Bronchial epithelial cell (primary cell): ENCODE results near the gene MAGEA2. TPM values are rescaled to one million over a fixed set of nuclear protein-coding genes. Genes with fewer than 3 reads are reported as not detected.
A peak's percentile ranks its signal among the peaks of the same experiment; 100 is the strongest.
"Not testable (repeated sequence)": the region's sequence is repeated elsewhere in the genome, so short reads cannot be mapped to it uniquely, and the experiment has no call there.

Experiments
- DNase-seq: peaks from one replicate; pipeline ENCODE4 v3.0.0-alpha.2; 2010; ENCODE audit warnings: low read depth
- FAIRE-seq: peaks from 2 replicates; lab custom pipeline; 2011; peaks lifted over from hg19 to GRCh38; lab: Jason Lieb, UNC
- H3K27me3 ChIP-seq: 2 replicates; pipeline ENCODE4 v1.5.1; 2011; ENCODE audit warnings: low read length; ENCODE audit not compliant: control insufficient read depth, insufficient read depth
- H3K36me3 ChIP-seq: 2 replicates; pipeline ENCODE4 v1.5.1; 2011; ENCODE audit warnings: low read length; ENCODE audit not compliant: control insufficient read depth, insufficient read depth
- H3K4me3 ChIP-seq: 2 replicates; pipeline ENCODE4 v1.5.1; 2011; ENCODE audit warnings: mild to moderate bottlenecking, low read depth, low read length, control low read depth
- CTCF ChIP-seq: IDR thresholded peaks from 2 replicates; pipeline ENCODE4 v1.5.1; 2011; ENCODE audit warnings: mild to moderate bottlenecking, moderate library complexity, low read length, control low read depth, inconsistent platforms; ENCODE audit not compliant: insufficient read depth, severe bottlenecking
- total RNA-seq: library from RNA; depleted of rRNA; stranded (reverse); fragments of >200 nt; gene quantifications from 2 replicates; pipeline ENCODE4 v1.2.1, GENCODE V29; 2014

MAGEA2 gene
- total RNA-seq, result not detected in 2 replicates

DNA sequence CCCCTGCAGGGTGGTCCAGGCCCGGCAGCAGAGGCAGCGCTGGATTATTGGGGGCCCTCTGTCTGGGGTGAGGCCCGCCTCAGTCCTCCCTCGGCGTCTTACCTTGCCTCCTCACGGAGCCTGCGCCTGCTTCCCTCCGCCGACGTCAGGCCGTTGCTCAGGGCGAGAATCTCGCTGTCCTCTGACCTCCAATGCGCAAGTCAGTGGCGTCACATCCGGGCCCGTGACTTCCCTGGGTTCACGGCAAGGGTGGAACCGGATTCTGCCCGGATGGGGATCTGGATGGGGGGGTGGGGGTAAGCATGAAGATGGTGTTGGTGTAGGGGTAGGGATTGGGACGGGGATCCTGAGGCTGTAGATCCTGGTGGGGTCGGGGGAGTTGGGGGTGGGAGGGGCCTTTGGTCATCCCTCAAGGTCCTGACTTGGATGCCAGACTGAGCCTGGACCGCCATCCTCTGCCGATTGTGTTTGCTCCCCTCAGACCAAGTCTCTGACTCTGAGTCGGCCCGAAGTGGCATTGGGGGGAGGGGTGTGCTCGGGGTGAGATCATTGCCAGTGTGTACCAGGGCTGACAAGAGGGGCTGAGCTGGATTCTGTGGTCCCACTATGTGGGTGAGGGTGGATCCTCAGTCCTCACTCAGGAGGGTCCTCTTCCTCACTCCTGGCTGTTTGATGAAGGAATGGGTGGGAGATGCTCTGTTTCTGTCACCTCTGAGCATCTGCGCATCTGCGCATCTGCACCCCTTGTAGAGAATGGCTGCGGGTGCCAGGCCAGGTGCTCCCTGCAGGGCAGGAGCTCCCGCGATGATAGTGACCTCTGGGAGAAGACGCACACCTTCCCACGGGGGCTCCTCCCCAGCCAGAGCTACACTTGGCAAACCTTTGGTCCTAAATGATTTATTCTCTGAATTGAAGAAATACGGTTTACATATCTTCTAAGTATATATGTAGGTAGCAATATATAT, at the start of gene MAGEA2:
Gene MAGEA2, minus strand, starts transcription at position 157 of the 965 bp plus-strand sequence. CDS start 2,479 bp downstream, outside the sequence.
- not testable (repeated sequence) for FAIRE-seq, H3K4me3 ChIP-seq, H3K27me3 ChIP-seq, H3K36me3 ChIP-seq, DNase-seq

DNA sequence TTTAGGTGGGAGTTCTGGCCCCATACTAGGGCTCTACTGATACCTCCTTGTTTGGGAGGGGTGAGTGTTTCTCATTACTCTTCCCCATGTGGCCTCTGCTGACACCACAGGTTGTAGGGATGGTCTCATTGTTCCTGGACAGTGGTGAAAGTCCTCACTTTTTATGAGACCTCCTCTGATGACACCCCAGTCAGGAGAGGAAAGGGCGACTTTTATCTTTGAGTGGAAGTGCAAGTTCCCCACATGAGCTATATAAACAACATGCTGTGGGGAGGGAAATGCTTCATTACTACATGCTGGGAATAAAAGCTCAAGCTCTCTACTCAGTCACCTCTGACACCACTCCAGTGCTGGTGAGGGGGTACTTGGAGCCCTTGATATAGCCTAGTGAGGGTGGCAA, 45.3 kb upstream of the MAGEA2 start:
- TF ChIP-seq CTCF, result no peak
- no peak for FAIRE-seq
- no peak overlapping the region for H3K4me3 ChIP-seq
- DNase-seq, result no peak
- H3K36me3 ChIP-seq, result no peaks in the 10 kb centered on the region
- H3K27me3 ChIP-seq, result no peaks in the 10 kb centered on the region

DNA sequence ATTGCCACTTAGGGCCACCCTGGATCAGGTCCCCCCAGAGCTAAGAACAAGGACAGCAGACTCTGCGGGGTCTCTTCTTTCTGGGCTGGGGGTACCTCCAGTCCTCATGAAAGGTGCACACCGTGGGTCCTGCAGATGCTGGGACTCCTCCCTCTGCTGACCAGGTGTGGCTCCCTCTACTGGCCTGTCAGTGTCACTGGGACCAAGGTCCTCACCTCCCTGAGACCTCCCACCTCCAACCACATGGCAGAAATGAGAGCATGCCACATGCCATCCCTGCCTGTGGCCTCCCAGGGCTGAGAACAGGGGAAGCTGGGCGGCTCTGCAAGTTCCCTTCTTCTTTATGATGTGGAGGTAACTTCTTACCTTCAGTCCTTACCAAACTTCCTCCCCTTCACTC, 33.4 kb upstream of the MAGEA2 start:
- H3K4me3 ChIP-seq, H3K36me3 ChIP-seq, H3K27me3 ChIP-seq, DNase-seq: not testable (repeated sequence)
- peak; percentile 99 for FAIRE-seq

DNA sequence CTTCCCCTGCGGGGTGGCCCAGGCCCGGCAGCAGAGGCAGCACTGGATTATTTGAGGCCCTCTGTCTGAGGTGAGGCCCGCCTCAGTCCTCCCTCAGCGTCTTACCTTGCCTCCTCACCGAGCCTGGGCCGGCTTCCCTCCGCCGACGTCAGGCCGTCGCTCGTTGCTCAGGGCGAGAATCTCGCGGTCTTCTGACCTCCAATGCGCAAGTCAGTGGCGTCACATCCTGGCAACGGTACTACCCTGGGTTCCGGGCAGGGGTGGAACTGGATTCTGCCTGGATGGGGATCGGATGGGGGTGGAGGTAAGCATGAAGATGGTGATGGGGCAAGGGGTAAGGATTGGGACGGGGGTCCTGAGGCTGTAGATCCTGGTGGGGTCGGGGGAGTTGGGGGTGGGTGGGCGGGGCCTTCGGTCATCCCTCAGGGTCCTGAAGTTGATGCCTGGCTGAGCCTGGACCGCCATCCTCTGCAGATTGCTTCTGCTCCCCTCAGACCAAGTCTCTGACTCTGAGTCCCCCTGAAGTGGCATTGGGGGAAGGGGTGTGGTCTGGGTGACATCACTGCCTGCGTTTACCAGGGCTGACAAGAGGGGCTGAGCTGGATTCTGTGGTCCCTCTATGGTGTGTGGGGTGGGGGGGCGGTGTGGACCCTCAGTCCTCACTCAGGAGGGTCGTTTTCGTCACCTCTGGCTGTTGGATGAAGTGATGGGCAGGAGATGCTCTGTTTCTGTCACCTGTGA, 16.1 kb upstream of the MAGEA2 start, which contains the start of gene MAGEA6:
Gene MAGEA6, minus strand, starts transcription at position 141 of the 741 bp plus-strand sequence. CDS start 2,039 bp downstream, outside the sequence.
- H3K4me3 ChIP-seq, DNase-seq, H3K36me3 ChIP-seq, H3K27me3 ChIP-seq: not testable (repeated sequence)
- peak; percentile 88 for FAIRE-seq

DNA sequence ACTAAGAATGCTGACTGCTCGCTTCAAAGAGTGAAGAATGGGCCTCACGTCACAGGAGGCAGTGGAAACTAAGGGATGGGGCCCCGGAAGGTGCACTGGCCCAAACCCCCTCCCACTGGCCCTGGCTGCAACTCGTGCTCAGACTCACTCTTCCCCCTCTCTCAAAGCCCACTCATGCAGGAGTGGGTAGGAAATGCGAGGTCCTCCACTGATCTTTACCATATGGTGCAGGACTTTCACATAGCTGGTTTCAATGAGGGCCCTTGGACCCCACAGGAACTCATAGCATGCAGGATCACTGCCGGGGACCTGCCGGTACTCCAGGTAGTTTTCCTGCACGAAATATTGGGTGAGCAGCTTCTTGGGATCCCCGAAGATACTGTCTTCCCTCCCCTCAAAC, 12.9 kb upstream of the MAGEA2 start:
- not testable (repeated sequence) for H3K36me3 ChIP-seq, FAIRE-seq, H3K4me3 ChIP-seq, H3K27me3 ChIP-seq, DNase-seq

DNA sequence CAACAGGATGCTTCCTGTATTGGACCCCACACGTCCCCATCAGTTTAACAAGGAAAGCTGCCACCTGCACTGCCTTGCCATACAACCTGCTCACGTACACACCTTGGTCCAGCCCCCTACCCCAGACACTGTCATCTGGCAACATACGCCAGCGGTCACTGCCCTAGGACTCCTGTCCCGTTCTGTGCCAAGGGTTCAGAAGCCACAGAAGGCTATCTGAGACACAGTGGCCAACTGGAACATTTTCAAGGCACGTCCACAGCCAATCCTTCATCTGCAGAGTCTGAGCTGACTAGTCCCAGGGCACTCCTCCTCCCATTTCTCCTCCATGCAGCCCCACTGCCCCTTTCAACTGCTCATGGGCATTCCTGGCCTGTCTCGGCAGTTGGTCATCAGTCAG, 7.9 kb upstream of the MAGEA2 start:
- DNase-seq, H3K36me3 ChIP-seq, H3K27me3 ChIP-seq, FAIRE-seq, H3K4me3 ChIP-seq: not testable (repeated sequence)

DNA sequence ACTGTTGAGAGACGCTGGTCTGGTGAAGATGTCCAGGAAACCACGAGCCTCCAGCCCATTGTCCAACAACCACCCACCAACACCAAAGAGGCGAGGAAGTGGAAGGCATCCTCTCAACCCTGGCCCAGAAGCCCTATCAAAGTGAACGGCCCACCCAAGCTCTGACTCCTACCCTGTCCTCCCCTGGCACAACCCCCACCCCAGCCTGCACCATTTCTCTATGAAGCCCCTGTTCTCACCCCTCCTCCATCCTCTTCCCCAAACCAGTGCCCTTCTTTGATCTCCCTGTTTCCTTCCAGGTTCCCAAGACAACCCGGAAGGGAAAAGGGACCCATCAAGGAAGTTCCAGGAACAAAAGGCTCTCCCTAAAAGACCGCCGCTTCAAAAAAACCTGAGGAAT, 5.9 kb upstream of the MAGEA2 start:
- not testable (repeated sequence) for H3K4me3 ChIP-seq, DNase-seq, FAIRE-seq, H3K27me3 ChIP-seq, H3K36me3 ChIP-seq

GRCh38 chrX:152758918-152759317, 5.3 kb upstream of the MAGEA2 start, which contains the start of gene CSAG3:
Gene CSAG3 (plus strand): TSS chrX:152759218.
- DNase-seq, H3K36me3 ChIP-seq, FAIRE-seq, H3K27me3 ChIP-seq, H3K4me3 ChIP-seq: not testable (repeated sequence)

- not testable (repeated sequence) for FAIRE-seq, H3K4me3 ChIP-seq, H3K27me3 ChIP-seq, DNase-seq, H3K36me3 ChIP-seq
Observed at GRCh38 chrX:152754871-152755270, 1.2 kb upstream of the MAGEA2 start.
